Activated CD4-positive, alpha-beta T cell treated with anti-CD3 and anti-CD28 coated beads, Interleukin-2, amount 50 U/mL, for 1 hour (primary cell): ENCODE results near the gene DDR2.

Experiments used
- DNase-seq: peaks from one replicate; pipeline ENCODE4 v3.0.0-alpha.2; 2020

The DDR2 gene

DNA sequence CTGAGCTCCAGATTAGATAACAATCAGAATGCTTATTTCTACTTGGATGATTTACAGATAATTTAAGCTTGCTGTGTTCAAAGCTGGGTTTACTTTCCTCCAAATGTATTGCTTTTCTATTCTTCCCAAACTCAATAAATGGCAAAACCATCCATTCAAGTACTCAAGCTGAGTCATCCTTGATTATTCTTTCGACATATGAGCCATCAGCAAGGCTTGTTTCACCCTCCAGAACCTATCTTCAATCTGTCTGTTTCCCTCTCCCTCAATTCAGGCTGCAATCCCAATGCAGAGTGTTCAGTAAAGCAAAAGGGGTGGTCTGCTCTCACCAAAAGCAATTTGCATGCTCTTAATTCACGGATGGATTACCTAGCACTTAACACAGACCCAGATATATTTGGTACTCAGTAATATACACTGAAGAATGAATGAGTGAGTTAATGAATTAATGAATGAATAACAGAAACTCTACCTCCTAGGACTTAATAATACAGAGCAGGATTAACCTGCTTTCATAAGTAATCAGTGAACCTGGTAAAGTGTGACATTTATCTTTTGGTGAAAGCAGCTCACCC, 41.9 kb downstream of the DDR2 start:
- no peak for DNase-seq

GRCh38 chr1:162676087-162676486, 43.8 kb downstream of the DDR2 start:
- DNase-seq = no peak

- no peak for DNase-seq
These were observed 44.5 kb downstream of the DDR2 start for GRCh38 chr1:162676750-162677149.

DNA sequence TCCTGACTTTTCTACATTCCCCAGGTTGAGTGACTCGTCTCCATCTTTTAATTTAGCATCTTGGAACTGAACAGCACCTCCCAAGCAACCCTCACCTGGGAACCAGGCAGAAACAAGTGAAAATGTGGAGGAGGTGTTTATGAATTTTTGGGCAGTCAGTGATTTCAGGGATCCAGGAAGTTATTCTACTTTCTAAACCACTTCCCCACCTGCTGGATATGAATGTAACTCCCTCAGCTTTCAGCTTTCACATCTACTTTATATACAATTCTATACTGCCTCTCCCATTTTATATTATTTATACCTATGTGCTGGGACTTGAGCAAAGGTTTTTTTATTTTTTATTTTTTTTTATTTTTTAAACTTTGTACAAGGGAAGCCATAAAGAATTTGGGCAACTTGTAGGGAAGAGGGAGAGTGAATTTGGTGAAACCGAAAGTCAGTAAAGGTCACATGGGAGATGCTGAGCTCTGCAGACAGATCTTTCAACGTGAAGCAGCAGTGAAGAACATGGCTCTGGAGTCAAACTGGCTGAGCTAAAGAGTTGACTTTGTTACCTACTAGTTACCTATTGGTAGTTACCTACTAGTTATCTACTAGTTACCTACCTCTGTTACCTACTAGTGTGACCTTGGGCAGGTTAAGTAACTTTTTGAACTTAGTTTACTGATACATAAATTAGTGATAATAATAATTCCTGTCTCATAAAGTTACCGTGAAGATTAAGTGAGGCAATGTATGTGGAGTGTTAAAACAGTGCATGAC, 45.5 kb downstream of the DDR2 start:
- no peak for DNase-seq

GRCh38 chr1:162678439-162678838, 46.2 kb downstream of the DDR2 start:
- no peak for DNase-seq

DNA sequence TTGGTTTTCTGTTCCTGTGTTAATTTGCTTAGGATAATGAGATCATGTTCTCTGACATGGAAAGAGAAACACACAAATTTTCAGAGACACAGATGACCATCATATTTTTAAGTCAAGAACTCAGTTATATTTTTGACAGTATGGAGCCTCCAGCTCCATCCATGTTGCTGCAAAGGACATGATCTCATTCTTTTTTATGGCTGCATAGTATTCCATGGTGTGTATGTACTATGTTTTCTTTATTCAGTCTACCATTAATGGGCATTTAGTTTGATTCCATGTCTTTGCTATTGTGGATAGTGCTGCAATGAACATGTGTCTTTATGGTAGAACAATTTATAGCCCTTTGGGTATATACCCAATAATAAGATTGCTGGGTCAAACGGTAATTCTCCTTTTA, 47.0 kb downstream of the DDR2 start:
- DNase-seq = no peak

GRCh38 chr1:162680419-162681121, 48.3 kb downstream of the DDR2 start:
- no peak for DNase-seq

- DNase-seq = no peak
These were observed 48.8 kb downstream of the DDR2 start for GRCh38 chr1:162681122-162681436.

DNA sequence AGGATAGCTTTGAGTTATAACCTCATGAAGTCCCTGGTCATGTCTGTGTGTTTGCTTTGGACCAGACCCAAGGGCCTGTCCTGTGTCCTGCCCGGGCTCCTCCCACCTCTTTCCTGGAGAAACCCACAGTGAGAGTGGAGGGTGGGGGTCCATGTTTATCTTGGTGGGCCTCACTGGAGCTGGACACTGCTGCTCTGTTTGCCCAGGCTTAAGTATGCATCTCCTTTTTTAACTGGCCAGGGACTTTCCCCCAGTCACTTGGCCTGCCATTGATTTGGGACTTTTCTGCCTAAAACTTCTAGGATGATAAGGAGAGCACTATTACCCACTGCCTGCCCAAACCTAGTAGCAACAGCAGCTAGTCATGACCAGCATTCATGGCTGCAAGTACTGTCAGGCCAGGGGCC, 49.8 kb downstream of the DDR2 start:
- DNase-seq = no peak

DNA sequence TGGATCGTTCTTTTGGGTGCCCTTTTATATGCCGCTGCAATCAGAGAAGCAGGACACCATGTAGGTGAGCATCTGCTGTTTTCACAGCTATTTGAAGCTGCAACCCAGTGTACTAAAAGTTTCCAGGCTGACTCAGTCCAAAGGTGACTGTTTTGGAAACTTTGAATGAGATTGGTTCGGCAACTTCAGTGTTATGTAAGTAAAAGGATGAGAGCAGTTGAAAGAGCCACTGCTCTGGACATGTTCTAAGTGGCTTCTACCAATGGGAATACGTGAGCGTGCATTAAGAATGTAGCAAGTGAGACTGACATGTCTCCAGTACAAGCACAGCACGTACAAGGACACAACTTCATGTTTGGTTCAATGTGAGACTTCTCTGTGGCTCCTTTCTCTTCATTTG, 55.6 kb downstream of the DDR2 start:
- no peak for DNase-seq

DNA sequence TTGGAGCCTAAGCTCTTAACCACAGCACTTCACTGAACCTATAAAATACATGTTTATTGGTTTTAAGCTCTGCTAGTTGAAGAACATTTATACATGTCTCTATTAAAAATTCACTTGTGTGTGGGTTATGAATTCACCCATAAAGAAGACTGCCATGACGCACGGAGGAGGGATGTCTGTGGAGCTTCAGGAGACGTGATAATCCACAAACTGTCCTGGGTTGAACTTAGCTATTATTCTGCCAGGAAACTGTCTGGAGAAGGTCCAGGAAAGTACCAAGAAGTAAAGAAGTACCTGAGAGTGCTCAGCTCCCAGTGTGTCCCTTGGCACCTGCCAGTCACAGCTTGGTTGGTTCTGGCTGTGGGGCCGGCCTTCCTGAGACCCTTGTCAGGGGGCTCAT, 56.3 kb downstream of the DDR2 start:
- no peak for DNase-seq

DNA sequence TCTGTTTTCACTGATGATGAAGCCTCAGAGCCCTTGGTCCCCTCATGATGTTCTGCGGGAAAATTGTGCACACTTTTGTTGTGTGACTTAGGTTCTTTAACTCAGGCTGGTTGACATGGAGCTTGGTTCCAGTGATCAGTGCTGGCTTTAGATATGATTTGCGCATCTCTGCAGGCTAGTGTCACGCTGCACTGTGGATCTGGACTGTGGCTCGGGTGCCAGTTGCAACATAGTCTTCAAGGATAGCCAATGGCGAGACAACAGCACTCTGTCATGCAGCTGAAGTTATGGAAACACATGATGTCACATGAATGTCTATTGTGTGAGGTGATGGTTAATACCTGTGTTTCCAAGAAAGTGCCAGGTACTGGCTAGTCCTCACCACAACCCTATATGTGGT, 56.7 kb downstream of the DDR2 start:
- no peak for DNase-seq

- no peak for DNase-seq
These were observed 57.7 kb downstream of the DDR2 start for GRCh38 chr1:162689745-162690671.

GRCh38 chr1:162690672-162691434, 58.6 kb downstream of the DDR2 start:
- no peak for DNase-seq

DNA sequence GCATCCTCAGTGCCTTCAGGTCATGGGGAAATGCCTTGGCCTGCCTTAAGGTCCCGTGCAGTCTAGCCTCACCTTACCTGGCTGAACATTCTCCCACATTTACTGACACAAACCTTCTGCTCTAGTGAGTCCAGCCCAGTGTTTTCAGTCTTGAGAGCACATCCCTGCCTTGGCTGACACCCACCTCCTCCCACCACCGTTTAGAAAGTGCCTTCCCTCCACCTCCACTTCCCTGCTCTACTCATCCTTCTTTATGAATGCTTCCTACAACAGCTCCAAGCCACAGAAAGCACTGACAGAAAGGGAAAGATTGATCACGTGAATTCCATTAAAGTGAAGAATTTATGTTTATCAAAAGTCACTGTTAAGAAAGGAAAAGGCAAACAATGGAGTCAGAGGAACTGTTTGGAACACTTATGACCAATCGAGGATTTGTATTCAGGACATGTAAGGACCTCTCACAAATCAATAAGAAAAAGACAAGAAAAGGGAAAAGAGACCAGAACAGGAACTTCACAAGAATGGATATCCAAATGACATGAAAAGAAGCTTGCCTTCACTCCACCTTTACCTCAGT, 59.8 kb downstream of the DDR2 start:
- DNase-seq = no peak

GRCh38 chr1:162694911-162695310, 62.6 kb downstream of the DDR2 start:
- DNase-seq = no peak

- DNase-seq = no peak
These were observed 63.4 kb downstream of the DDR2 start for GRCh38 chr1:162695687-162696086.

DNA sequence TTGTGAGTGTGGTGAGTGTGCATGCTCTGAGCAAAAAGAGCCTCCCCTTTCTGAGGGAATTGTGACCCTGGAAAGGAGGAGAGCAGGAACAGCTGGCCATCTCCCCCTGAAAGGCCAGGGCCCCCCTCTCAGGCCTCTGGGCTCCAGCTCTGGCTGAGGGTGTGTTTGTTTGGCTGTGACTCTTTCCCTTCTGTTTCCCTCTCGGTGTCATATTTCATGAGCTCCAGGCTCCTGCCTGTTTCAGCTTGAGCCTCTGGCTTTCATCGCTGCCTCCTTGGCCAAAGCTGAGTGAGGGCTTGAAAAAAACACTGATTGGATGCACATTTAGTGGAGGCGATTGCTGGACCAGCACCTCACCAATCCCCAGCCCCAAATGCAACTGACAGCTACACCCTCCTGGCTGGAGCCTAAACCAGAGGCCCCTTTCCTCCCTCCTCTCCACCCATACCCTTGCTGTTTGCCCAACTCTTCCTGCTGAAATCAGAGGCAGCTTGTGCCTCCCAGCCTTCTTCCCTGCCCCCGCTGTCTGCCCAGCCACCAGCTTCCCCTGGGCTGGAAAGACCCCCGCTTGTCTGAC, 64.1 kb downstream of the DDR2 start:
- no peak for DNase-seq

GRCh38 chr1:162697140-162697895, 65.1 kb downstream of the DDR2 start:
- DNase-seq = no peak

GRCh38 chr1:162699366-162699765, 67.1 kb downstream of the DDR2 start:
- no peak for DNase-seq

DNA sequence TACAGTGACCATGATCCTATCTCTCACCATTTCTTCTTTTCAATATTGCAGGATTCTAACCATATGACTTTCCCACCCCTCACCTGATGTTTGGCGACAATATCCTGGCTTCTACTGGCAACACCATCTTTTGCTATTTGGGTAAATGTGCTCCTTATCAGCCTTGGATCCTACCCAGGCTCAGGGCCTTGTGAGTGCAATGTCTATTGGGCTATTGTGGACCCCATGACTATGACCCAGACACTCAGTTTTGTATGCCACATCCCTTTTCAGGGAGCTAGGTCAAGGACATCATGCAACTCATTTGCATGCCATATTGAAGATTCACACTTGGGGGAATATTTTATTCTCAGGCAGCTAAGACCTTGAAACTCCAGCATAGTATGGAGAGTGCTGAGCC, 67.9 kb downstream of the DDR2 start:
- DNase-seq = no peak
